AG08395 (cell line): ENCODE results near the gene CCNL1.

Source experiments
- DNase-seq: peaks from one replicate; pipeline ENCODE4 v3.0.0; 2012; ENCODE audit warnings: mixed read lengths, low spot score

Gene CCNL1

GRCh38 chr3:157145606-157146322 is 14.2 kb downstream of the CCNL1 start:
- no peak for DNase-seq

GRCh38 chr3:157142315-157142714 is 17.6 kb downstream of the CCNL1 start:
- DNase-seq, result no peak

- no peak for DNase-seq
Measured at GRCh38 chr3:157139938-157140534, 19.9 kb downstream of the CCNL1 start.

GRCh38 chr3:157136647-157137387 is 23.1 kb downstream of the CCNL1 start:
- DNase-seq, result no peak

GRCh38 chr3:157135671-157136396 is 24.1 kb downstream of the CCNL1 start:
- DNase-seq, result no peak

GRCh38 chr3:157134620-157135191 is 25.2 kb downstream of the CCNL1 start:
- DNase-seq, result no peak

GRCh38 chr3:157133434-157134320 is 26.3 kb downstream of the CCNL1 start:
- no peak for DNase-seq

GRCh38 chr3:157132936-157133335 is 27.0 kb downstream of the CCNL1 start:
- no peak for DNase-seq

- no peak for DNase-seq
Measured at GRCh38 chr3:157132341-157132740, 27.6 kb downstream of the CCNL1 start.

- DNase-seq, result no peak
Measured at GRCh38 chr3:157131861-157132260, 28.1 kb downstream of the CCNL1 start.

- DNase-seq, result peak; percentile 58
Measured at GRCh38 chr3:157130467-157131251, 29.3 kb downstream of the CCNL1 start.

- no peak for DNase-seq
Measured at GRCh38 chr3:157129803-157130466, 30.0 kb downstream of the CCNL1 start.

- DNase-seq, result no peak
Measured at GRCh38 chr3:157128771-157129681, 30.9 kb downstream of the CCNL1 start.

GRCh38 chr3:157127831-157128767 is 31.8 kb downstream of the CCNL1 start:
- DNase-seq, result peak; percentile 65

GRCh38 chr3:157127268-157127667 is 32.7 kb downstream of the CCNL1 start:
- DNase-seq, result no peak

- DNase-seq, result no peak
Measured at GRCh38 chr3:157126365-157126764, 33.6 kb downstream of the CCNL1 start.

- DNase-seq, result no peak
Measured at GRCh38 chr3:157125101-157125500, 34.8 kb downstream of the CCNL1 start.
